ENCODE measurements around the gene IP6K3.

DNA sequence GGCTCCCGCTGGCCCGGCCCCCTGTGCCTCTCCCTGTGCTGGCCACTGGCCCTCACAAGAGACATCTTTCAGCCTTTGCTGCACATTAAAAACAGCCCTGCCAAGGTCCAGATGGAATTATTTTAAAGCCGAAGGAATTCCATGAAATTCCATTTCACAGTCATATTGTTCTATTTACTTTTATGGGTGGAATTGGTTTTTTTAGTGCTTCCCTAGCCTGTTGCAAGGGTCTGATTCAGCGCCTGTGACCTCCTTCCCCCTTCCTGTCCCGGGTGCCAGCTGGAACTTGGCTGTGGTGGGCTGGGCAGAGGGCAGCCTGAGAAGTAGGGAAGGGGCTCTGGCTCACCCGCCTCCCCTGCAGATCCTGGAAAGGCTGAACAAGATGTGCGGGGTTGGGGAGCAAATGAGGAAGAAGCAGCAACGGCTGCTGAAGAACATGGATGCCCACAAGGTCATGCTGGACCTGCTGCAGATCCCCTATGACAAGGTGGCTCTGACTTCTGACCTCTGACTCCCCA, 69.5 kb downstream of the IP6K3 start:
- TF ChIP-seq, protein P1, sequence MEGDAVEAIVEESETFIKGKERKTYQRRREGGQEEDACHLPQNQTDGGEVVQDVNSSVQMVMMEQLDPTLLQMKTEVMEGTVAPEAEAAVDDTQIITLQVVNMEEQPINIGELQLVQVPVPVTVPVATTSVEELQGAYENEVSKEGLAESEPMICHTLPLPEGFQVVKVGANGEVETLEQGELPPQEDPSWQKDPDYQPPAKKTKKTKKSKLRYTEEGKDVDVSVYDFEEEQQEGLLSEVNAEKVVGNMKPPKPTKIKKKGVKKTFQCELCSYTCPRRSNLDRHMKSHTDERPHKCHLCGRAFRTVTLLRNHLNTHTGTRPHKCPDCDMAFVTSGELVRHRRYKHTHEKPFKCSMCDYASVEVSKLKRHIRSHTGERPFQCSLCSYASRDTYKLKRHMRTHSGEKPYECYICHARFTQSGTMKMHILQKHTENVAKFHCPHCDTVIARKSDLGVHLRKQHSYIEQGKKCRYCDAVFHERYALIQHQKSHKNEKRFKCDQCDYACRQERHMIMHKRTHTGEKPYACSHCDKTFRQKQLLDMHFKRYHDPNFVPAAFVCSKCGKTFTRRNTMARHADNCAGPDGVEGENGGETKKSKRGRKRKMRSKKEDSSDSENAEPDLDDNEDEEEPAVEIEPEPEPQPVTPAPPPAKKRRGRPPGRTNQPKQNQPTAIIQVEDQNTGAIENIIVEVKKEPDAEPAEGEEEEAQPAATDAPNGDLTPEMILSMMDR (IDR thresholded peaks at IDR 0.05; ENCODE audit: low read depth, low read length), result no peak
- TF ChIP-seq POLR2A (IDR thresholded peaks at IDR 0.05; ENCODE audit: extremely low read depth, insufficient read length) (no peak), MYC (IDR thresholded peaks at IDR 0.05; ENCODE audit: low read depth, low read length) (no peak)
